GM18498 (cell line): ENCODE measurements around the gene LRP5.
"Not testable (repeated sequence)": the region's sequence is repeated elsewhere in the genome, so short reads cannot be mapped to it uniquely, and the experiment has no call there.

Experiments used
- ATAC-seq: cut with Tn5 transposase; IDR thresholded peaks from one replicate; pipeline ENCODE4 v1.9.1; 2021; ENCODE audit warnings: mild to moderate bottlenecking, moderate library complexity; ENCODE audit not compliant: unreplicated experiment

Gene LRP5

GRCh38 chr11:68386331-68386978 is 74.1 kb downstream of the LRP5 start:
- no peak for ATAC-seq

GRCh38 chr11:68387840-68388239 is 75.4 kb downstream of the LRP5 start:
- ATAC-seq = no peak

GRCh38 chr11:68388595-68389198 is 76.3 kb downstream of the LRP5 start:
- no peak for ATAC-seq

DNA sequence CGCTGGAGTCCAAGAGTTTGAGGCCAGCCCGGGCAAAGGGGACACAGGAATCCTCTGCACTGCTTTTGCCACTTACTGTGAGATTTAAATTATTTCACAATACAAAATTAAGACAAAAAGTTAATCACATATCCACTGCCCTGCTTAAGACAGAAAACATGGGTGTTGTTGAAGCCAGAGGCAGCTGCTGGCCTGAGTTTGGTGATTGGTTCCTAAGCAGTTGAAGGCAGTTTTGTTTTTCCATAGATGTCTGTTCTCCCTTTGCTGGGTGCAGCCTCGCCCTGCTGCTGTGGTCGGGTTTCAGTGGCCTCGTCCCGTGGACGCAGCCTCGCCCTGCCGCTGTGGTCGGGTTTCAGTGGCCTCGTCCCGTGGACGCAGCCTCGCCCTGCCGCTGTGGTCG is 77.9 kb downstream of the LRP5 start:
- ATAC-seq = no peak

DNA sequence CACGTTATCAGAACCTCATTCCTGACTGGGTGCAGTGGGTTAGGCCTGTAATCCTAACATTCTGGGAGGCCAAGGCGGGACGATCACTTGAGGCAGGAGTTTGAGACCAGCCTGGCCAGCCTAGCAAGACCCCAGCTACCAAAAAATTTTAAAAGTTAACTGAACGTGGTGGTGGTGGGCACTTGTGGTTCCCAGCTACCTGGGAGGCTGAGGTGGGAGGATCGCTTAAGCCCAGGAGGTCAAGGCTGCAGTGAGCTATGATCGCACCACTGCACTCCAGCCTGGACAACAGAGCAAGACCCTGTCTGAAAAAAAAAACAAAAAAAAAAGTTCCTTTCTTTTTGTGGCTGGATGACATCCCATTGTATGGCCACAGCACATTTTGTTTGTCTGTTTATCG is 80.4 kb downstream of the LRP5 start:
- ATAC-seq = no peak

- ATAC-seq = no peak
These were observed 84.1 kb downstream of the LRP5 start for GRCh38 chr11:68396516-68396915.

DNA sequence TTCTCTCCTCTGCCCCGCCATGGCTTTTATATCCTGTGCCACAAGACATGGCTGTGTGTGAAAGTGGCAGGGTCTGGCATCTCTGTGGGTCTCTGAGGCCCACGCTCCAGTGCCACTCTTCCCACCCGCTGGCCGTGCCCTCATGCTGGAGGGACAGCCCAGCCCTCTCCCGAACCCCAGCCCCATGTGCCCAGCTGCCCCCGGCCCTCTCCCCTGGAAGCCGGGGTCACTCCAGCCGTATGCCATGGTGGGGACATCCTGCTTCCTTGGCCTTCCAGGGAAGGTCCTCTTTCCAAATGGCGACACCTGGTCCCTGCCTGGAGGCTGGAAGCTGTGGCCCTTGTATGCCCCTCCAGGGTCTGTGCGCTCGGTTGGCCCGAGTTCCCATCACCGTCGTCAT is 84.9 kb downstream of the LRP5 start:
- ATAC-seq = no peak

GRCh38 chr11:68398995-68399851 is 86.8 kb downstream of the LRP5 start:
- no peak for ATAC-seq

- ATAC-seq = no peak
These were observed 87.5 kb downstream of the LRP5 start for GRCh38 chr11:68399916-68400315.

GRCh38 chr11:68400584-68400983 is 88.2 kb downstream of the LRP5 start:
- ATAC-seq = not testable (repeated sequence)

- ATAC-seq = no peak
These were observed 89.5 kb downstream of the LRP5 start for GRCh38 chr11:68401856-68402255.

DNA sequence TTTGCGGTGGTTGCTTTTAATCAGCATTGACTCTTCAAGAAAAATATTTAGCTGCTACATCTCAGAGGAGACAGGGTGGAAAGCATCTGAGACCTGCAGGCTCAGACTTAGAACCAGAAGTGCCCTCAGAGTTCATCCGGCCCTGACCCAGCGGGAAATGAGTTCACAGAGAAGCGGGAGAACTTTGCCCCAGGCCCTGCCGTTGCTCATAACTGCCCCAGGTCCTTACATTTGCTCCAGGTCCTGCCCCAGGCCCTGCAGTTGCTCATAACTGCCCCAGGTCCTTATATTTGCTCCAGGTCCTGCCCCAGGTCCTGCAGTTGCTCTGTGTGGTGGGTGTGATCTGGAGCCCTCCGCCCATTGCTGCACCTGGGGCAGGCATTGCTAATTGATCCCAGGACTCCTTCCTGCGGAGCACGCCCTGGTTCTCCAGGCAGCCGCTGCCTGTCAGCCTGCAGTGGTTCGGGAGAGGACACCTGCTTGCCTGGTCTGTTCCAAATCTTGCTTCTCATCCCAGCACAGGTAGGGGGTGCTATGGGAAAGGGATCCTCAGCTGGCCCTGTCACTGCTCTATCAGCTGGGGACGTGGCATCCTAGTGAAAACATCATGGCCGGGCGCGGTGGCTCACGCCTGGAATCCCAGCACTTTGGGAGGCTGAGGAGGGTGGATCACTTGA is 90.1 kb downstream of the LRP5 start:
- ATAC-seq = no peak

DNA sequence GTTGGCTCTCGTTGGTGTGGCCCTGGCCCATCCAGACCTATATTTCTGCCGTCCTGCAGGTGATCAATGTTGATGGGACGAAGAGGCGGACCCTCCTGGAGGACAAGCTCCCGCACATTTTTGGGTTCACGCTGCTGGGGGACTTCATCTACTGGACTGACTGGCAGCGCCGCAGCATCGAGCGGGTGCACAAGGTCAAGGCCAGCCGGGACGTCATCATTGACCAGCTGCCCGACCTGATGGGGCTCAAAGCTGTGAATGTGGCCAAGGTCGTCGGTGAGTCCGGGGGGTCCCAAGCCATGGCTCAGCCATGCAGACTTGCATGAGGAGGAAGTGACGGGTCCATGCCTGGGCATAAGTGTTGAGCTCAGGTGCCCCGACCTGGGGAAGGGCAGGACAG is 91.0 kb downstream of the LRP5 start:
- ATAC-seq = no peak

DNA sequence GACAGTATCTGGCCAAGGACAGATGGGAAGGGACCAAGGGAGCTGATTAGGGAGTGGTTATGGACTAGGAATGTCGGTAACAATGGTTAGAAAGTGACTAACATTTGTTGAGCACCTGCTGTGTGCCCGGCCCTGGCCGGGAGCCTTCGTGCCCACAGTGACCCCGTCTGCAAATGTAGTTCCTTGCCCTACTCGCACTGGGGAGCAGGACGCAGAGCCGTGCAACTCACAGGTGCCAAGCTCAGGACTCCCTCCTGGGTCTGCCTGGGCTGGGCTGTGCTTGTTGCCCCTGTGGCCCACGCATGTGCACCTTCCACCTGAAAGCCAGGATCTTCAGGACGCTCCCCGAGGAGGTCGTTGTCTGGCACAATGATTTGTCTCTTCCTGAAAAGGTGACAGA is 91.4 kb downstream of the LRP5 start:
- ATAC-seq = no peak

- no peak for ATAC-seq
These were observed 94.2 kb downstream of the LRP5 start for GRCh38 chr11:68406324-68407313.

- ATAC-seq = no peak
These were observed 96.1 kb downstream of the LRP5 start for GRCh38 chr11:68408512-68408911.

- no peak for ATAC-seq
These were observed 97.5 kb downstream of the LRP5 start for GRCh38 chr11:68409748-68410344.

DNA sequence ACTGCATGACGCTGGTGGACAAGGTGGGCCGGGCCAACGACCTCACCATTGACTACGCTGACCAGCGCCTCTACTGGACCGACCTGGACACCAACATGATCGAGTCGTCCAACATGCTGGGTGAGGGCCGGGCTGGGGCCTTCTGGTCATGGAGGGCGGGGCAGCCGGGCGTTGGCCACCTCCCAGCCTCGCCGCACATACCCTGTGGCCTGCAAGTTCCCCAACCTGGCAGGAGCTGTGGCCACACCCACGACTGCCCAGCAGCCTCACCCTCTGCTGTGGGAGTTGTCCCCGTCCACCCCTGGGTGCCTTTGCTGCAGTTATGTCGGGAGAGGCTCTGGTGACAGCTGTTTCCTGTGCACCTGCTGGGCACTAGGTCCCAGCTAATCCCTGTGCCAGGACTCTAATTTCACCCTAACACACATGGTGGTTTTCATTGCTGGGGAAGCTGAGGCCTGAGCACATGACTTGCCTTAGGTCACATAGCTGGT is 99.2 kb downstream of the LRP5 start:
- ATAC-seq = no peak

DNA sequence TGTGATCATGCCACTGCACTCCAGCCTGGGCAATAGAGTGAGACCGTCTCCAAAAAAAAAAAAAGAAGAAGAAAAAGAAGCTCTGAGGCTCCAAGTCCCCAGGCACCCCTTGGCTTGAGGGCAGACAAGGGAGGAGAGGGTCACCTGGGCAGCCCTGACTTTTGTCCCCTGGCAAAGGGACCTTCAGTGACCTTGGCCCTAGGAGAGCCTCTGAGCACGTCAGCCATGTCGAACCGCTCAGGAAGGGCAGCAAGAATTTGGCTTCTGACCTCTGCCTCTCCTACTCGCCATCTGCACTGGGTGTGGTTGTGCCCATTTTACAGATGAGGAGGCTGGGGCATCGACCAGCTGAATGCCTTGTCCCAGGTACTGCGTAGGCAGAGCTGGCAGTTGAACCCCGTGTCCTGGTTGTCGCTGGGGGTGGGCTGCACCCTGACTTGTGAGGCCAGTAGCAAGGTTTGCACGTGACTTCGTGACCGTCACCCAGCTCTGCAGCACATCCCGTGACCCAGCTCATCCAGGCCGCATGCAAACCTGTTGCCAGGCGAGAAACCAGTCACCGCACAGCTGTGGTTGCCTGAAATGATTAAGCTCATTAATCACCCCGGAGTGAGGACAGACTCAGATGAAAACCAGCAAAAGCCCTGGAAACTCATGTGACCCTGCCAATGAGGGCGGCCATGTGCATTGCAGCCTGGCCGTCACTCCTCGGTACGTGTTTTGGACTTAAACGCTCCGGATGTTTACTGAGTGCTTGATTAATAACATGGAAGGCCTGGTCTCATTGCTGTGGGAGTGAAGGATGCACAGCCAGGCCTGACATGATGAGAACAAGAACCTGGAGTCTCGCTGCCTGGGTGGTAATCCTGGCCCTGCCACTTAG is 100.4 kb downstream of the LRP5 start:
- no peak for ATAC-seq
